Mammary epithelial cell (primary cell): Measurements from ENCODE around the gene EEFSEC.

Source experiments
- EZH2 ChIP-seq: IDR thresholded peaks from 2 replicates; pipeline ENCODE4 v1.6.1; 2012; ENCODE audit warnings: low read length, inconsistent platforms, borderline replicate concordance
- TF ChIP-seq, protein P1 (sequence below), 2 donors: IDR thresholded peaks in 1 of 2; conservative IDR thresholded peaks in 1 of 2; 2 replicates each; pipeline ENCODE4 v1.5.1; 2011 to 2012; ENCODE audit warnings: inconsistent platforms in 2 of 2, low read length in 2 of 2, mild to moderate bottlenecking in 2 of 2, control low read depth in 1 of 2, low read depth in 1 of 2; ENCODE audit not compliant: insufficient read depth in 1 of 2; ENCODE audit errors: extremely low read depth in 1 of 2

DNA sequence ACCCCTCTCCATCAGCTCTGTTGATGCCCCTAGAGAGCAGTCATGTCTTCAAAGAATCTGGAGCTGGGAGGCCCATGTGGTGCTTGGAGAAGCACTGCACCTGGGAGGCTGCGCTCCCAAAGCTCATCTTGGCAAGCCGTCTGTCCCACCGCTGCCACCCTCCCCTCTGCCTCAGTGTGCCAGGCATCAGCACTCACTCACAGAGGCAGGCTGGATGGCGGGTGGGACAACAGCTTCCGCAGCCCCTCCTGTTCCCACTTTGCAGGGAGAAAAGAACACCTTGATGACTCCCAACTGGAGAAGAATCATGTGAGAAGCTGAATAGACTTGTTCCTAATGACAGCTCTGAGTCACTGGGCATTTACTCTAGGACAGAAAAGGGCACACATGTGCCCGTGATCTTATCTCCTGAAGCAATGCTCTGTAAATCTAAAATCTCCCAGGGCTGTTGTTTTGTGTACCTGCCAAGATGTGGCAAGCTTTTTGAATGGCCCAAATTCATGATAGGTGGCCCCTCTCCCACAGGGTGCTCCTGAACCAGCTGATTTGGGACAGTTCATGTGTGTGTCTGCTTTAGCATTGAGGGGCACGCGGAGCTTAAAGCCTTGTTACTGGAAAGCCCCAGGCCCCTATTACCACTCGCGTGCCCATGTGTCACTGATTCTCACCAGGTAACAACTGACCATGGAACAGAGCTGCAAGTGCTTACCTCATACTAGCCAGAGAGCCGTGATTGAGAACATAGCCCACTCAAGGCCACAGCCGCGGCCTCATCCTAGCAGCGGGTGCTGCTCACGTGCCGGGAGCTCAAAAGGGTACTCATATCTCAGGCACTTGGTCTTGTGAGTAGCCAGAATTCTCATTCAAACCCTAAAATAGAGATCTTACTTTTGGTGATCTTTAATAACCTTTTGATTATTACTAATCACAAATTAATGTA, 209.0 kb downstream of the EEFSEC start:
- TF ChIP-seq, protein P1, sequence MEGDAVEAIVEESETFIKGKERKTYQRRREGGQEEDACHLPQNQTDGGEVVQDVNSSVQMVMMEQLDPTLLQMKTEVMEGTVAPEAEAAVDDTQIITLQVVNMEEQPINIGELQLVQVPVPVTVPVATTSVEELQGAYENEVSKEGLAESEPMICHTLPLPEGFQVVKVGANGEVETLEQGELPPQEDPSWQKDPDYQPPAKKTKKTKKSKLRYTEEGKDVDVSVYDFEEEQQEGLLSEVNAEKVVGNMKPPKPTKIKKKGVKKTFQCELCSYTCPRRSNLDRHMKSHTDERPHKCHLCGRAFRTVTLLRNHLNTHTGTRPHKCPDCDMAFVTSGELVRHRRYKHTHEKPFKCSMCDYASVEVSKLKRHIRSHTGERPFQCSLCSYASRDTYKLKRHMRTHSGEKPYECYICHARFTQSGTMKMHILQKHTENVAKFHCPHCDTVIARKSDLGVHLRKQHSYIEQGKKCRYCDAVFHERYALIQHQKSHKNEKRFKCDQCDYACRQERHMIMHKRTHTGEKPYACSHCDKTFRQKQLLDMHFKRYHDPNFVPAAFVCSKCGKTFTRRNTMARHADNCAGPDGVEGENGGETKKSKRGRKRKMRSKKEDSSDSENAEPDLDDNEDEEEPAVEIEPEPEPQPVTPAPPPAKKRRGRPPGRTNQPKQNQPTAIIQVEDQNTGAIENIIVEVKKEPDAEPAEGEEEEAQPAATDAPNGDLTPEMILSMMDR (conservative IDR thresholded peaks at IDR 0.05 in 1 of 2, IDR thresholded peaks at IDR 0.05 in 1 of 2; ENCODE audit: extremely low read depth in 1 of 2, insufficient read depth in 1 of 2, low read depth in 1 of 2, low read length in 2 of 2): no peak
- no peak for TF ChIP-seq EZH2
